Activated naive CD4-positive, alpha-beta T cell (primary cell): Measurements from ENCODE around the gene INPP5D.
"Not testable (repeated sequence)": the region's sequence is repeated elsewhere in the genome, so short reads cannot be mapped to it uniquely, and the experiment has no call there.

ENCODE experiments used
- DNase-seq, 4 experiments: peaks; one replicate each; lab custom pipeline; 2025; lab: John Stamatoyannopoulos, UW

INPP5D gene

GRCh38 chr2:233174137-233174536 is 114.0 kb downstream of the INPP5D start:
- no peak for DNase-seq

- no peak for DNase-seq
Measured at GRCh38 chr2:233178994-233179847, 119.1 kb downstream of the INPP5D start.

- DNase-seq: no peak
Measured at GRCh38 chr2:233179848-233180366, 119.8 kb downstream of the INPP5D start.

DNA sequence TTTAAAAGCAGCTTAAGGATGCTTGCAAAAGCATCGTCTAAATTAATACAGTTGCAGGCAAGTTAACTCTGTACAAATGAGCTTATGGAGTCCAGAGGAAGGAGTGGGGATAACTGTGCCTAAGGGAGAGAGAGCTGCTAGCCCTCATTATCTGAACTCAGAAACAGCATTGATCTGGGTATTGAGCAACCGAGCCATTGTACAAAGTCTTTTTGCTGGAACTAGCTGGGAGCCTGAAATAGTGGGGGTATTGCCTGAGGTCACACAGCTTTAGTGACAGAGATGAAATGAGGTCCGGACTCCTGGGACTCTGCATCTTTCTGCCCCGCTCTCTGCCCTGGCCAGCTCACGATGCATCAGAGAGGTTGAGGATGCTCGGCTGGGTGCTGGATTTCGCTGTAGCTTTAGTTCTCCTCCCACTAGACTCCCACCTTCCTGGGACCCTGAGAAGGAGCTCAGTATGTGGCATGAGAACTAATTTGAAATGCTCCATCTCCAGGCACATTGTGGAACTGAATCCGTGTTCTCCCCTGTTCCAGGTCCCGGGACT is 123.8 kb downstream of the INPP5D start:
- no peak for DNase-seq

DNA sequence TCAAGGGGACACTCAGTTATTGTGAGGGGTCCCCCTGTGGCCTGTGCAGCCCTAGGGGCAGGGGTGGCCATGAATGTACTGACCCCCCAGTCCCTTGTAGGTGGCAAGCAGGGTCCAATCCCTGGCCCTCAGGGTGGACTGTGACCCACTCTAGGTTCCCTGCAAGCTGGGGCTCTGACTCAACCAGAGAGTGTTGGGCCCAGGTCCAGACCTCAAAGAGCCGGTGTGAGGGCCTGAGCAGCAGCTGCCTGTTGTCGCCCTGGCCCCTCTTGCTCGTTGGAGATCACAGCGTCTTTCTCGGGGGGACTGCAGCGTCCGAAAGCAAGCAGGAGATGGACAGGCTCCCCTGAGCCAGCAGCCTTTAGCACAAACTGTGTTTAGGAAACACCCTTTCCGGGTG is 124.5 kb downstream of the INPP5D start:
- DNase-seq: no peak

DNA sequence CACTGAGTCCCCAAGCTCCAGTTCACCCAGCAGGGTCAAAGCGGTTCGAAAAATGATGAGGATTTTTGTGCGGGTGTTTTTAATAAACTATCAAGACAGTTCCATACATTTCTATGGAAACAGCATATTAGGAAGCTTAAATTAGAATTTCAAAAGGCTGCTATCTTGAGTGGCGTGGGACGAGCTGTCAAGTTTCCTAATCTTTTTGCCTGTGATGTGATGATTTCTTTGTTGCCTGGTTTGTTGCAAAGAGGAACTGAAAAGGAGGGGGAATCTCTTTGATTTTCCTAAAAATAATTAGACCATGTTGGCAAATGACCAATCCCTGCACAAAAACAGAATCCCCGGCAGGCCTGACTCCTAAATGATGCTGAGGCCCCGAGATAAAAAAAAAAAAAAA is 125.2 kb downstream of the INPP5D start:
- no peak for DNase-seq

DNA sequence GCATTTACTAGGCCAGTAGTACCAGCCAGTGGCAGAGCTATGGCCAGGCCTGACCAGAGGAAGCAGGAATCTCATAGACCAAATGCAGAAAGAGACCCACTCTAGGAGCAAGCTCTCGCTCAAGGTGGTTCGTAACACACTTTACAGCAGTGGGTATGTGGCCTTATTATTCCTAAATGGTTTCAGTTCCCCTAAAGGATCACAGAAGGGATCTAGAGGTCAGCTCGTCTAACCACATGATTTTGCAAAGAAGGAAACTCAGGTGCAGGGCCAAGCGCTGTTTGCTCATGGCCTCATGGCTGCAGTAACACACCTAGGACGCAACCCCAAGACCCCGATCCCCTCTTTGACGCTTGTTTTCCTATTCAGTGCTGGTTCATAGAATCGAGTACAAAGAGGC is 125.8 kb downstream of the INPP5D start:
- DNase-seq: no peak

DNA sequence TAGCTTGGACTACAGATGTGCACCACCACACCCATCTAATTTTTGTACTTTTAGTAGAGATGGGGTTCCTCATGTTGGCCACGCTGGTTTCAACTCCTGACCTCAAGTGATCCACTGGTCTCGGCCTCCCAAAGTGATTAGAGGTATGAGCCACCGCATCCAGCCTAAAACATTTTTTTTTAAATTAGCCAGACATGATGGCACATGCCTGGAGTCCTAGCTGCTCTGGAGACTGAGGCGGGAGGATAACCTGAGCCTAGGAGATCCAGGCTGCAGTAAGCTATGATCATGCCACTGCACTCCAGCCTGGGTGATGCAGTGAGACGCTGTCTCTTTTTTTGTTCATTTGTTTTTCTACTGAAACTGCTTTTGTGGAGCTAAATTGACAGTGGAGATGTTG is 126.7 kb downstream of the INPP5D start:
- DNase-seq: no peak

- DNase-seq: no peak
Measured at GRCh38 chr2:233189025-233189424, 128.9 kb downstream of the INPP5D start.

DNA sequence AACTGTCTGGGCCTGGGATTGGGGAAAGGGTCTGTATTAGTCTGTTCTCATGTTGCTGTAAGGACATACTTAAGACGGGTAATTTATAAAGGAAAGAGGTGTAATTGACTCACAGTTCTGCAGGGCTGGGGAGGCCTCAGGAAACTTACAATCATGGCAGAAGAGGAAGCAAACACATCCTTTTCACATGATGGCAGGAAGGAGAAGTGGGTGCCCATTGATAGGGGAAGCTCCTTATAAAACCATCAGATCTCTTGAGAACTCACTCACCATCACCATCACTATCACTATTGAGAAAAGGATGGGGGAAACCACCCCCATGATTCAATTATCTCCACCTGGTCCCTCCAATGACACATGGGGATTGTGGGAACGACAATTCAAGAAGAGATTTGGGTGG is 130.9 kb downstream of the INPP5D start:
- not testable (repeated sequence) for DNase-seq

GRCh38 chr2:233193738-233194137 is 133.6 kb downstream of the INPP5D start:
- no peak for DNase-seq

DNA sequence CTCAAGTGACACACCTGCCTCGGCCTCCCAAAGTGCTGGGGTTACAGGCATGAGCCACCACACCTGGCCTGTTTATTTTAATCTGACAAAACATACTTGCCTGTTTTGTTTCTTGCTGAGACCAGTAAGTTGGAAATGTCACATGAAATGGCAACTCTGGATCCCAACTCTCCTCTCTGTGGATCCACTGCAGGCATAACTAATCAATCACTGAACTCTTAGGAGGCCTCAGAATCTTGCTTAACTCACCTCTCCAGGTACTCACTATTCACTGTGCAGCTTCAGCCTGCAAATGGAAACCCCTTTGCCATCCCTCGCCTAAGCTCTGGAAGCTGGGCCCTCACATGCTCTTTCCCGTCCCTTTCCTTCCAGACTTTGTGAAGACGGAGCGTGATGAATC is 134.9 kb downstream of the INPP5D start:
- no peak for DNase-seq

DNA sequence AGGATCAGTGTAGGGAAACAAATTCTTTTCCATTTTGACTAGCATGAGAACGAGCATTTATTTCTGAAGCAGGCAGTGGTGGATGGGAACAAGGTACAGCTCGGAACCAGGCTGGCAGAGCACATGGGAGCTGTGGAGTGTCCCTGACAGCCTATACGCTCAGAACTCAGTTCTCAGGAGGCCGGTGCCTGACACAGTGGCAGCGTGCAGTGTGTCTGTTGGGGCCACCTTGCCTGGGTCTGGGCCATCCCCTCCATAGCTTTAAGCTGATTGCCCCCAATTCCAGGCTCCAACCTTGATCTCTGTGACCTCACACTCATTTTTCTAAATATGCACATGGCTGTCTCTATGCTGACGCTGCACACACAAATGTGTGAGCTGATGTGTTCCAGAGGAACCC is 136.9 kb downstream of the INPP5D start:
- DNase-seq: no peak

DNA sequence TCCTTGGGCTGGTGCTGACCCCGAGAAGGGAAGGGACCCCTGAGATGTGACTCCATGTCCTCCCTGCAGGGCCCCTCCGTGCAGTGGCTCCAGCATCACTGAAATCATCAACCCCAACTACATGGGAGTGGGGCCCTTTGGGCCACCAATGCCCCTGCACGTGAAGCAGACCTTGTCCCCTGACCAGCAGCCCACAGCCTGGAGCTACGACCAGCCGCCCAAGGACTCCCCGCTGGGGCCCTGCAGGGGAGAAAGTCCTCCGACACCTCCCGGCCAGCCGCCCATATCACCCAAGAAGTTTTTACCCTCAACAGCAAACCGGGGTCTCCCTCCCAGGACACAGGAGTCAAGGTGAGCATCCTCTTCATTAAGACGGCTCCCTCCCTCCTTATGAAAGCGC is 137.9 kb downstream of the INPP5D start:
- DNase-seq: no peak

DNA sequence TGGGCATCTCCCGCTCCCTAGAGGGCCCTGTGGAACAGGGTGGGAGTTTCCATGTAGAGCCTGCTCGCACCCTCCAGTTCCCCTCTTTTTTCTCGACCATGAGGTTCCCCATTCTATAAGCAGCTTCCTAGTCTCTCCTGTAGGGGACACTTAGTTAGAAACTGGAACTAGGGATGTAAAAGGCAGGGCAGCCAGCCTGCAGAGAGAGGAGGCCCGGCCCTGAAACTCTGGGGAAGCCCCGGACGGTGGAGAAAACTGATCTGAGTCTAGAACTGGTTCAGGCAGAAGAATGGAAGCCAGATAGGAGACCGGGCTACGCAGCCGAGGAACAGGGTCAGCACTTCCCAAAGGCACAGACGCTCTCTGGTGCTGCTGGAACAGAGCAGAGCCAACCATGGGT is 139.7 kb downstream of the INPP5D start:
- no peak for DNase-seq

- not testable (repeated sequence) for DNase-seq
Measured at GRCh38 chr2:233200790-233201189, 140.6 kb downstream of the INPP5D start.

GRCh38 chr2:233201258-233202013 is 141.3 kb downstream of the INPP5D start:
- no peak for DNase-seq

DNA sequence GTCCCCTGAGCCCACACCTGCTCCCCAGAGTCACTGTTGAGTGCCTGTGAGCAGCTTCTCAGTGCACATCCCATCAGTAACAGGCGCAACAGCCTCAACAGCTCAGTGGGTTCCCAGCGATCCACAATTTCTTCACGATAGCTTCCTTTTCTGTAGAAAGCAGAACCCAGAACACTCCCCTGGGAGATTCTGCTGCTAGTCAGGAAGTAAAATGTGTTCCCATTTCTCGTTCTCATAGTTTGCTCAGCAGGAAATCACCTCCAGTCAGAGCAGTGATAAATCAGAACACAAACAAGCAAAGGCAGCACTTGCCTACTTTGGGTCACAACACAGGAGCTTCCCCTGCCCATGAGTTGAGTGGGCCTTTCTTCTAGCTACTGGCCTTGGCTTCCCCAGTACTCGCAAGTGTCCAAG is 142.4 kb downstream of the INPP5D start:
- DNase-seq: no peak

DNA sequence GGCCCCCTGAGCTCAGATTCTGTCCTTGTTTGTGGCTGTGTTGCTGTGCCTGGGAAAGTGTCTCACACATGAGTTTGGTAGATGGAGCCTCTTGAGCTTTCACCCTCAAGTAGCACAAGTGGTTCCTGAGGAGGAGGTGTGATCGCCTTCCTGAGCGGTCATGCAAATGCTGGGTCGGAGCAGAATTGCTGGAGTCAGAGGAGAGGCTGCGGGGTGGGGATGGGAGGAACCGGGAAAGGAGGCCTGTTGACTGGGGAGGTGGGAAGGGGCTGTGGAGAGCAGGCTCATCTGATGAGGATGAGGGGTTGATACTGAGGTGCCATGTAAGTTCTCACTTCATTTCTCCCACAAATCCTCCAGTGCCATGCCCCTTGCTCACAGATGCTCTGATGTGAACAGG is 142.9 kb downstream of the INPP5D start:
- DNase-seq: no peak

DNA sequence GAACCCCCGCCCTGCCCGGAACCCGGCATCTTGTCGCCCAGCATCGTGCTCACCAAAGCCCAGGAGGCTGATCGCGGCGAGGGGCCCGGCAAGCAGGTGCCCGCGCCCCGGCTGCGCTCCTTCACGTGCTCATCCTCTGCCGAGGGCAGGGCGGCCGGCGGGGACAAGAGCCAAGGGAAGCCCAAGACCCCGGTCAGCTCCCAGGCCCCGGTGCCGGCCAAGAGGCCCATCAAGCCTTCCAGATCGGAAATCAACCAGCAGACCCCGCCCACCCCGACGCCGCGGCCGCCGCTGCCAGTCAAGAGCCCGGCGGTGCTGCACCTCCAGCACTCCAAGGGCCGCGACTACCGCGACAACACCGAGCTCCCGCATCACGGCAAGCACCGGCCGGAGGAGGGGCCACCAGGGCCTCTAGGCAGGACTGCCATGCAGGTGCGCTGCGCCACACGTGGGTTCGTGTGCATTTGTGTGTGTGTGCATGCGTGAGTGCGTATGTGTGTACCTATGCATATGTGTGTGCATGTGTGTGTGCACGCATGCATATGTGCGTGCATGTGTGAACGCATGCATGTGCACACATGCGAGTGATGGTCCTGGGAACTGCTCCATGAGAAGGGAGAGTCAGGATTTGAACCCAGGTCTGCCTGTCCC is 144.3 kb downstream of the INPP5D start:
- DNase-seq: no peak

GRCh38 chr2:233208382-233209116 is 148.4 kb downstream of the INPP5D start:
- DNase-seq: no peak

DNA sequence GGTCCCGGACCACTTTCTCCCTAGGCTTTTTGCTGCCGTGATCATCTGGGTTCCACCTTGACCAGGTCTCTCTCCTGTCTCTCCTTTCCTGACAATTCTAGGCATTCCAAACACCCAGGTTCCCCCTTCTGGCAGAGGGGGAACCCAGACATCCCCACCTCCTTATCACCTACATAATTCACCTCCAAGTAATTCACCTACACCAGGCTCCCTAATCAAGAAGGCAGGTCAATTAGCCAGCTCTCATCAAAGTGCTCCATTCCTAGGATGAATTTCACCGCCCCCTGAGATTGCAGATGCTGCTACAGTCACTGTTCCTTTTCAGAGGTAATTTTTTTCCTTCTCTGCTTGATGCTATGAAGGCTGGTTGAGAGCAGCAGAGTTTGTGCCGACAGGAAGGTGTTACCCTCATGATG is 149.0 kb downstream of the INPP5D start:
- DNase-seq: no peak
